HT1080 (cell line): ENCODE results near the gene CDK14. TPM values are rescaled to one million over a fixed set of nuclear protein-coding genes. Genes with fewer than 3 reads are reported as not detected.
"Not testable (repeated sequence)": the region's sequence is repeated elsewhere in the genome, so short reads cannot be mapped to it uniquely, and the experiment has no call there.

Experiments
- DNase-seq: peaks from one replicate; pipeline ENCODE4 v3.0.0-alpha.2; 2015; ENCODE audit warnings: low read depth
- total RNA-seq: library from RNA; depleted of rRNA; stranded (reverse); fragments of >200 nt; shearing (Covaris generic); gene quantifications from 2 replicates; pipeline ENCODE4 v1.2.3, GENCODE V29; 2014

The CDK14 gene
- total RNA-seq, 1 experiment from 2014 or later: 8.1 TPM

DNA sequence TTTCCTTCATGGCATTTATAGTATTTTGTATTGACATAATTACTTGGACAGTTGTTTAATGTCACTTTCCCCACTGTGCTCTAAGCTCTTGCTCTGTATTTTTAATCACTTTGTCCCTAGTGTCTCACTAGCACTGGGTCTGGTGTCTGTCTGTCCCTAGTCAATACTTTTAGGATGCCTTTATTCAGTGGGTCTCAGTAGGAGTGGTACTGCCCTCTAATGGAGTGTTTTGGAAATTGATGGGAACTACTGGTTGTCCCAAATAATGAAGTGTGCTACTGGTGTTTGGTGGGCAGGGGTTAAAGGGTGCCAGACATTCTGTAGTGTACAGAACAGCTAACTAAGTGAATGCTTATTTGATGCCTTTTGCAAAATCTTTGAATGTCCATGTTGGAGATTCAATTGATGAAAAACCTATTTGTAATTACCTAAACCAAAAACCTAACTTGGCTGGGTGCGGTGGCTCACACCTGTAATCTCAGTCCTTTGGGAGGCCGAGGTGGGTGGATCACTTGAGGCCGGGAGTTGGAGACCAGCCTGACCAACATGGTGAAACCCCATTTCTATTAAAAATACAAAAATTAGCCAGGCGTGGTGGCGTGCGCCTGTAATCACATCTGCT lies 33.3 kb downstream of the CDK14 start:
- DNase-seq: peak; percentile 63

DNA sequence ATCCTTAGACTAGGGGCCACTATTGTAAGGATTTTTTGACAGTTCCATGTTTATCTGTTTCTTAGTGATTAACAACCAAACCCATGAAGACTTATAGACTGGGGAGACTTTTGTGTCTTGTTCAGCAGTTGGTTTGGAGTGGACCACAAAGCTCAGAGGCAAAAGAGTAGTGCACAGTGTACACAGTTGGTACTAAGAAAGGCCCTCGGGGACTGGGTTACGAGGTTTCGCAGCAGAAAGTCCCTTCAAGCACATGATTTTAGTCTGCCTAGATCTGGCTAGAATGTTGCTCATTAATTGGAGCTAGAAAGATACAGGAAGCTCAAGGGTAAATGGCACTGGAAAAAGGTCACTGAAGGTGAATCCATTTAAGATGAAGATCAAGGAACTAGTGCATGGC lies 35.4 kb downstream of the CDK14 start:
- no peak for DNase-seq

DNA sequence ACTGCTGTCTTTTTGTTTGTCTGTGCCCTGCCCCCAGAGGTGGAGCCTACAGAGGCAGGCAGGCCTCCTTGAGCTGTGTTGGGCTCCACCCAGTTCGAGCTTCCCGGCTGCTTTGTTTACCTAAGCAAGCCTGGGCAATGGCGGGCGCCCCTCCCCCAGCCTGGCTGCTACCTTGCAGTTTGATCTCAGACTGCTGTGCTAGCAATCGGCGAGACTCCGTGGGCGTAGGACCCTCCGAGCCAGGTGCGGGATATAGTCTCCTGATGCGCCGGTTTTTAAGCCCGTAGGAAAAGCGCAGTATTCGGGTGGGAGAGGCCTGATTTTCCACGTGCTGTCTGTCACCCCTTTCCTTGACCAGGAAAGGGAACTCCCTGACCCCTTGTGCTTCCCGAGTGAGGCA lies 43.6 kb downstream of the CDK14 start:
- not testable (repeated sequence) for DNase-seq

DNA sequence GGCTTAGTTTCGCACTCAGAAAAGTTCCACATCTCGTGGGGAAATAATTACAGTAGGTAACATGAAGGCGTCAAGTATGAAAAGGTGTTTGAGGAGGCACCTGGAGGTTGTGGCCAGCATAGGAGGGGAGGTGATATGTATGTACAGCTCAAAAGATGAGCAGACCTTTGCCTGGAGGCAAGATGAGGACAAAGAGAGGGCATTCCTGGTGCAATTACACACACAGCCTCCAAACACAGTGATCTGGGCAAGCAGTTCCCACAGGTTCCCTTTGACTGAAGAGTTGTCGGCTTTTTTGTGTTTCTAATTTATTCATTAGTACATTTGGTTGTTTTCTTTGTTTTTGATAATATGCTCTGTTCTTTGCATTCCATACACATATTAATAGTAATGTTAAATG lies 46.9 kb downstream of the CDK14 start:
- DNase-seq: no peak

DNA sequence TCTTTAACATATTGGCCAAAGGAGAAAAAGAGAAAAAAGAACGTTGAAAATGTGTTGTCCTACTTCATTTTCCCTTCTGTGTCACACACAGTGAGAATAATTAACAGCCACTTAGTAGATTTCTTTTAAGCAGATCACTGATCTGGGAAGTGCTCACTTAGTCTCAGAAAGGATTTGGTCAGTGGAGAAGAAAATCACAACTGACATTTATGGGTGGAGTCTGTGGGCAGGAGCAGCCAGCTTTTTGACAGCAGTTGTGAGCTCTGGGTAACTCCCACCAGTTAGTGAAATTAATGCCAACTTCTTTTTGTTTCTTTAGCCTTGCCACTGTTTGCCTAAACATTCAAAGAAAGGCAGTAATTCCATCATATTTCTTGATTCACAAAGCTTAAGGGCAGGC lies 49.7 kb downstream of the CDK14 start:
- DNase-seq: no peak

GRCh38 chr7:90648107-90648506 lies 52.0 kb downstream of the CDK14 start:
- no peak for DNase-seq

DNA sequence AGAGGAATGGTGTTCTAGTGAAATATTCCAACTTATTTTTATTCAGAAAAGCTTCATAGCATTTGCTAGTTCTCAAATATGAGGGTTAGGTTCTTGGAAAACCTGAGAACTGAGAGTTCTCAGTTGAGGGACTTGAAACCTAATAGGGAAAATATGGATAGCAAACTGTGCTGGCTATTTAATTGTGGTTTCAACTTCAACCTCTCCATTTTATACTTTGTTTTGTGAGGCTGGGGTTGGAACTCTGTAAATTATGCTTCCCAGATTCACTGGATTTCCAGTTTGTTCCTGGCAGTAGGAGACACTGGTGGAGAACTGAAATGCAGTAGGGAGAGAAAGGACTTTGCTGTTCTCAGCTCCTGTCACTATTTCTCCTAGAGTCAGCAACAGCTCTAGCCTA lies 52.7 kb downstream of the CDK14 start:
- DNase-seq: no peak

GRCh38 chr7:90654718-90655427 lies 58.8 kb downstream of the CDK14 start:
- no peak for DNase-seq

- peak; percentile 85 for DNase-seq
Observed at GRCh38 chr7:90655566-90655965, 59.4 kb downstream of the CDK14 start.

DNA sequence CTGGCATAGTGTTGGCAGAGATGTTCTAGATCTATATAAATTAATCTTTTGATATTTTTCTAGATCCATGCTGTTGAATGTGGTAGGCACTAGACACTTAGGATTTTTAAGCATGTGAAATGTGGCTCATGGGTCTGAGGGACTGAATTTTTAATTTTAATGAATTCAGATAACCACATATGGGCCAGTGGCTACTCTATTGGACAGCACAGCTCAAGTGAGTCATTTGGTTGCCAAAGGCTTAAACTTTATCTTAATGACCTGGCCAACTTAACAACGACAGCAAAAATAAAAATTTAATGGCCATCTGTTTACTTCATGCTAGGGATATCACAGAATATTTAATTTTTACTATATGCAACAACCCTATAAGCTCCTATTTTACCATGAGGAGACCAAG lies 61.4 kb downstream of the CDK14 start:
- no peak for DNase-seq

- no peak for DNase-seq
Observed at GRCh38 chr7:90660100-90660499, 64.0 kb downstream of the CDK14 start.

DNA sequence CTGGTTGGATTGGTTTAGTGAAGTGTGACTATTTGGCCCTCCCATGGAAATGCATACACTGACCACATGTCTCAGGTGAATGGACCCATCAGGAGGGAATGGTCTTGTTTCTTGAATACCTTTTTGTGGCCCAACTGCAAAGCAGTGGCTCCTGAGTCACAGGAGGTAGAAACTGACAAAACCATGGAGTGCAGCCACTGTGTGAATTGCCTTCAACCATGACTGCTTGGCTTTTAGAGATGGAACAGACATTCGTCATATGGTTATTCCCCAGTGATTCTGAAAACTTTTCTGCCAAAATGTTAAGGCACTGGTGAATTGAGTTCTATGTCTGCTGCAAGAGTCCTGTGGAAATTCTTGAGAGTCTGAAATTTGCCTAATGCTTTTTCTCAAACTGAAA lies 64.7 kb downstream of the CDK14 start:
- DNase-seq: no peak

GRCh38 chr7:90661290-90662151 lies 65.4 kb downstream of the CDK14 start:
- DNase-seq: no peak

GRCh38 chr7:90663176-90663575 lies 67.1 kb downstream of the CDK14 start:
- DNase-seq: no peak

DNA sequence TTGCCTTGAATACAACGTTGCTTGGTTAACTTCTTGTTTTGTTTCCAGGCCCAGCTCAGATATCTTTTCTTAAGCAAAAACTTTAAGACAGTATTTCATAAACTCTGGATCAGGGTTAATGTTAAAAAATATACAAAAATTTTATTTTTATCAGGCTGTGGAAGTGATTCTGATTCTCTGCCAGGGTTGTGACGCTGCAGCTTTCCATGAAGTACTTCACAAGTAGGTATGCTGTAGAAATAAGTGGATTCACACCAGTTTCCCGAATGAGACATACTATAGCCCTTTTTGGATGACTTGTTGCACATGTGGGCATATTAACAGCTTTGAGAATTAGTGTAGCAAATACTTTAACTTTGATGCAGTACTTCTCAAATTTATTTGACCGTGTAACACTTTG lies 70.1 kb downstream of the CDK14 start:
- no peak for DNase-seq

DNA sequence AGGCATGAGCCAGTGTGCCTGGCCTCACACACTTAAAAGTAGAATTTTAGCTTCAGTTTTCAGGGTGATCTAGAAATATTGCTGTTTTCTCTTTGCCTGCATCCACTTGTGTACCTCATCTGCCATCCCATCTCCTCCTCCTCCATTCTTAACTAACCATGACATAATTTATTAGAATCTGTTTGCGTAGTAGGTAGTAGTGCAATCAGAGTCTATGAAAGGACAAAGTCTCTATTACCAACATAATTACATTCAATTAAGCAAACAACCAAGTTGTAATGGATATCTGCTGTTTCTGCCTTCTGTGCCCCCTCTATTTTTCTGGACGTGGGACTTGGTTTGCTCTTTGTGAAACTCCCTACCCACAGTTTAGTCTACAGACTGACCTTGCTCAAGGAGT lies 72.9 kb downstream of the CDK14 start:
- DNase-seq: no peak

- DNase-seq: no peak
Observed at GRCh38 chr7:90669492-90669891, 73.4 kb downstream of the CDK14 start.

DNA sequence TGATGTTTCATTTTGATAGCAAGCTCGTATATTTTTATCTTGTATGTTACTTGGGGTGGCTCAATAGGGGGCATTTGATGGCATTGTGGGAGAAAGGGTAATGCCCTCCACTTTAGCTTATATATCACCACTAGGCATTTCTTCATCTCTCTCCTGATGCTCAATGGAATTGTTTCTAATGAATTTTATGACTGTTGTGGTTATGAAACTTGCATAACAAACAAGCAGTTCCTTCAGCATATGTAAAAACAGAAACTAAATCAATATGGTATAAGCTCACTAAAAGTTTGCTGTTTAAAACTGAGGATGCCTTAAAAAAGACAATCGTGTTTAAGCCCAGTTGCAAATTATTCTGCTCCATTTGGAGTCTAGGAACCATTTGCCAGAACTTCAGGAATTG lies 75.5 kb downstream of the CDK14 start:
- DNase-seq: no peak

GRCh38 chr7:90672210-90672609 lies 76.1 kb downstream of the CDK14 start:
- no peak for DNase-seq

GRCh38 chr7:90674625-90675024 lies 78.5 kb downstream of the CDK14 start:
- DNase-seq: no peak

DNA sequence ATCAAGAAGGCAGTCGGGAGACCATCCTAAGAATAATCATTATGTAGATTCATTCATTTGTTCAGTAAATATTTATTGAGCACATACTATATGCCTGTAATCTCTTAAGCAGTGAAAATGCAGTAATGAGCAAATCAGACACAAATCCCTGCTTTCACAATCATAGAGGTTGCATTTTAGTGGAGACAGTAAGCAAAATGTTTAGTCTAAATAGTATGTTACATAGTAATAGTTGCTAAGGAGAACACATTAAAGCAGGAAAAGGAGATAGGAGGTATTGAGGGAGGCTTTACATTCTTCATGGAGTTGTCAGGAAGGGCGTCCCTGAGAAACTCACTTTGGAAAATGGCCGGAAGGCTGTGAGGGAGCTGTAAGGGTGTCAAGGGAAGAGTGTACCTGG lies 79.9 kb downstream of the CDK14 start:
- no peak for DNase-seq
